ENCODE data around the gene CERS6. TPM values are rescaled to one million over a fixed set of nuclear protein-coding genes. Genes with fewer than 3 reads are reported as not detected.
"Not testable (repeated sequence)": the region's sequence is repeated elsewhere in the genome, so short reads cannot be mapped to it uniquely, and the experiment has no call there.

CERS6 gene
- total RNA-seq, 1 donor from 2014 or later = 58.6 TPM

DNA sequence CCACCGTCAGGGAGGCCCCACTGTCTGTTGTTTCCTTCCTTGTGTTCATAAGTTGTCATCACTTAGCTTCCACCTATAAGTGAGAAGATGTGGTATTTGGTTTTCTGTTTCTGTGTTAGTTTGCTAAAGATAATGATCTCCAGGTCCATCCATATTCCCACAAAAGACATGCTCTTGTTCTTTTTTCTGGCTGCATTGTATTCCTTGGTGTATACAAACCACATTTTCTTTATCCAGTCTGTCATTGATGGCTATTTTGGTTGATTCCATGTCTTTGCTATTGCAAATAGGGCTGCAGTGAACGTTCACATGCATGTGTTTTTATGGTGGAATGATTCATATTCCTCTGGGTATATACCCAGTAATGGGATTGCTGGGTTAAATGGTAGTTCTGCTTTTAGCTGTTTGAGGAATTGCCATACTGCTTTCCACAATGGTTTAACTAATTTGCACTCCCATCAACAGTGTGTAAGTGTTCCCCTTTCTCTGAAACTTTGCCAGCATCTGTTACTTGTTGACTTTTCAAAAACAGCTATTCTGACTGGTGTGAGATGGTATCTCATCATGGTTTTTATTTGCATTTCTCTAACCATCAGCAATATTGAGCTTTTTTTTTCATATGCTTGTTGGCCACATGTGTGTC, 189.7 kb downstream of the CERS6 start:
- intact Hi-C loops (cut with DNase I) = no loop called here
- DNase-seq (ENCODE audit: low spot score) = no peak

DNA sequence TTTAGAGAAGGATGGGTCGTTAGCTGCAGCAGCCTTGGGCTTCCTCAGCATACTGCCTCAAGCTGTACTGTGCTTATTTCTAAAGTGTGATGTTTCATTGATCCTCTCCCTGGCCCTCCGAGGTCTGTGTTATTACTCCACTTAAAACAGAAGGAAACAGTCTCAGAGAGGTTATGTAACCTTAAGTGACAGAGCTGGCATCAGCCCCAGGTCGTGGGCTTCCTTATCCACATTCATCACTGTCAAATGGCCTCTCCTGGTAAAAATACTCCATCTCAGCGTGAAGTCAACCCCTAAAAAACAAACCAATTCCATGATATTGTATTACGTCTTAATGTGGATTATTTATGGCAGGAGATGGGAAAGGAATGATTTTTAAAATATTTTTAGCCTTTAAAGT, 193.0 kb downstream of the CERS6 start:
- intact Hi-C loops (cut with DNase I) = no loop called here
- no peak for DNase-seq (ENCODE audit: low spot score)

DNA sequence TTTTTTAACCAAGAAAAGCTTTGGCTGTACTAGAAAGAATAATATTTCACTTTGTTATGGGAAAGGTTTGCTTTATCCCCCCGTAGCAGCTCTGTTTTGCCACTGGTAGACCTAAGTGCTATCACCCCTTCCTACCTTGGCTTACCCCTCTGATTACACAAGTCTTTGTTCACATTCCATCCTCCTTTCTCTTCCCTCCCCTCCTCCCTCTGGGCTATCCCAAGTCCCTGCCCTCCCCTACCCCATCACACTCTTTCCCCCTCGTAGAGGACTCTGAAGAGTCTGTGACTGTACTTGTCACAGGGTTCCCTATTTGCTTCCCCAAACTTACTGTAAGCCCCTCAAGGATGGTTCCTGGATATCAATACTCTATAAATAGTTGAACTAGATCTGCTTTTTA, 193.5 kb downstream of the CERS6 start:
- intact Hi-C loops (cut with DNase I) = no loop called here
- DNase-seq (ENCODE audit: low spot score) = no peak

DNA sequence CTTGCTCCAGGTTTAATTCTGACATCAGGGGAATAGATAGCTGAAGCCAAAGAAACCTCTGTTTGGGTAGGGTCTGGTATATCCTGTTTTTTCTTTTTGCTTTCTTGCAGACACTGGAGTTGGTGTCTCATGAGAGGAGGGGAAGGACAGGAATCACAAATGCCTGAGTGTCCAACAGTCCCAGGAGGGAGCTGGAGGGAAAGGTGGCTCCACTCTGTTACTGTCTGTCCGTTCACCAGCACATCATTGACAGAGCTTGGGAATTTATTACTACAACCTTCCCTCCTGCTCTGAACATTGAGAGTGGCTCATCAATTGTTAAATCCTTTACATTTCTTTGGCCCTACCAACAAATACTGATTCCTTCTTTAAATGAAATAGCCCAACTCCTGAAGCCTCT, 194.1 kb downstream of the CERS6 start:
- DNase-seq (ENCODE audit: low spot score) = no peak
- intact Hi-C loops (cut with DNase I) = no loop called here

DNA sequence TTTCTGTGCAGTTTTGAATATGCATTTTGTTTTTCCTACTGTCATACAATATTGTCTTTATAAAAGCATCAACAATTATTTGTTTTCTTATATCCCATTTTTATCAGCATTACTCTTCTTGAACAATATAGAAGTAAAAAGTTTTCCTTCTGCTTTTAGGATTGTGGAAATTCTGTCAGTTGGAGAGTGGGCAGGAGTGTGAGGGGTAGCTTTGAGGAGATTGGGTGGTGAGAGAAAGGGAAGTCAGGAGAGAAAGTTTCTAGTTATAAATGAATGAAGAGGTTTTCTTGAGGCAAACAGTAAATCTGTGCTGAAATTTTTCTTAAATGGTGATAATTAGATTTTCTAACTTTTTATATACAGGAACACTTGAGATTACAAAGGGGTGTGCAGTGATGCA, 194.7 kb downstream of the CERS6 start:
- no peak for DNase-seq (ENCODE audit: low spot score)
- intact Hi-C loops (cut with DNase I) = no loop called here

DNA sequence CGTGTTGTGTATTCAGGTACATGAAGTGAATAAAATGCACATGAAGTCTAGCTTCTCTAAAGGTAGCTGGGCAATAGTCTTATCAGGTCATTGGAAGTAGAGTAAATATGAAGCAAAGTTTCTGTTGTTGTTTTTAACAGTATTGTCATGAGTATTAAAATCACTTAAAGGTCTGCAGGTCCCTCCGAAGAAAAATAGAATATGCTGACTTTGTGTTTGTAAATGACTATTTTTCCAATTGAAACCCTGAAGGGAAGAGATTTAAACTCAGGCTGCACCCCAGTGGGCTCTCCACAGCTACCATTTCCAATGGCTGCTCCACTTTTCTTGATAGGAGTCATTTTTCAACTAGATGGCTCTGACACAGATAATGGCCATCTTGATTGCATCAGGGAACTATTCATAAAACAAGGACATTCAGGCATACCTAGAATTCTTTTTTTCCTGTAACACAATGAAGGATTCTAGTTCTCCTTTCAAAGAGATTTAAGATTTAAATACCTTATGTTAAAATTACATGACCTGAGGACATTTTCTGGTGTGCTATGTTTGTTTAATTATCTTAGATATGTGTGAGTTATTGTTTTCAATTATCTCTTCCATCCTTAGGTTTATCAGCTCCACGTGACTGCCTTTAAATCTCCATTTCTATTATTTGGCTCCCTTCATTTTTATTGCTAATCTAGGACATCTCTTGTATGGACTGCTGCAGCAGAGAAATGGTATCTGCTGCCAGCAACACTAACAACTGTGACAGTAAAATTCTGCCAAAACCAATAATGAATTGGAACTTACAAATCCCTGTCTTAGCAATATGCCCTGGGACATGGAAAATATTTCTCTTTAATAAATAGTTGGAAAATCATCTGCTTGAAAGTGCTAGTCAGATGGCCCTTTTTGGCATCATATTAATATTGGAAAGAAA, 197.2 kb downstream of the CERS6 start:
- no peak for DNase-seq (ENCODE audit: low spot score)
- intact Hi-C loops (cut with DNase I) = no loop called here

DNA sequence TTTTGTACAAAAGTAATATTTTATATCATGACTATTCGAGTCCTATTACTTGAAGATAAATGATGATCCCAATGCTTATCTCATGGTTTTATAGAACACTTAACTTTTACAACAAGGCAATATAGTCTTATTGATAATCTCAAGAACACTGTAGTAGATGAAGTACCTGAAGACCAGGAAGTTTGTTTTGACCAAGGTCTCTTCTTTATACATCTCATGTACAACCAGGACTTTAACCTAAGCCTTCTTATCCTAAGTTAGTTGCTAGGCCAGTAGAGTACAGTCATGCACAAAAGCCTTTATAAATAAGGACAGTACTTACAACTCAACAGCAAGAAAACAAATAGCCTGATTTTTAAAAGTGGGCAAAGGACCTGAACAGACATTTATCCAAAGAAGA, 198.6 kb downstream of the CERS6 start:
- DNase-seq (ENCODE audit: low spot score) = no peak
- intact Hi-C loops (cut with DNase I) = no loop called here

DNA sequence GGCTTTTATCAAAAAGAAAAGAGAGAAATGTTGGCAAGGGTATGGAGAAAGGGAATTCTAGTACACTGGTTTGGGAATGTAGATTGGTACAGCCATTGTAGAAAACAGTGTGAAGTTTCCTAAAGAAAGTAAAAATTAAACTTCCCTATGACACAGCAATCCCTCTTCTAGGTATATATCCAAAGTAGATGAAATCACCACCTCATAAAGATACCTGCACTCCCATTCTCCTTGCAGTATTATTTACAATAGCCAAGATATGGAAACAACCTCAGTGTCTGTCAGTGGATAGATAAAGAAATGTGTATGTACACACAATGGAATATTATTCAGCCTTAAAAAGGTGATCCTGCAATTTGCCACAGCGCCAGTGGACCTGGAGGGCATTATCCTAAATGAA, 199.1 kb downstream of the CERS6 start:
- intact Hi-C loops (cut with DNase I) = no loop called here
- no peak for DNase-seq (ENCODE audit: low spot score)

DNA sequence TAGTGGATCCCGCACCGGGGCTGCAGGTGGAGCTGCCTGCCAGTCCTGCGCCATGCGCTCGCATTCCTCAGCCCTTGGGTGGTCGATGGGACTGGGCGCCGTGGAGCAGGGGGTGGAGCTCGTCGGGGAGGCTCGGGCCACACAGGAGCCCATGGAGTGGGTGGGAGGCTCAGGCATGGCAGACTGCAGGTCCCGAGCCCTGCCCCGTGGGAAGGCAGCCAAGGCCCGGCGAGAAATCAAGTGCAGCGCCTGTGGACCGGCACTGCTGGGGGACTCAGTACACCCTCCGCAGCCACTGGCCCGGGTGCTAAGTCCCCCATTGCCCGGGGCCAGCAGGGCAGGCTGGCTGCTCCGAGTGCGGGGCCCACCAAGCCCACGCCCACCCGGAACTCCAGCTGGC, 201.3 kb downstream of the CERS6 start:
- DNase-seq (ENCODE audit: low spot score) = peak; percentile 67
- intact Hi-C loops (cut with DNase I) = not testable (repeated sequence)

DNA sequence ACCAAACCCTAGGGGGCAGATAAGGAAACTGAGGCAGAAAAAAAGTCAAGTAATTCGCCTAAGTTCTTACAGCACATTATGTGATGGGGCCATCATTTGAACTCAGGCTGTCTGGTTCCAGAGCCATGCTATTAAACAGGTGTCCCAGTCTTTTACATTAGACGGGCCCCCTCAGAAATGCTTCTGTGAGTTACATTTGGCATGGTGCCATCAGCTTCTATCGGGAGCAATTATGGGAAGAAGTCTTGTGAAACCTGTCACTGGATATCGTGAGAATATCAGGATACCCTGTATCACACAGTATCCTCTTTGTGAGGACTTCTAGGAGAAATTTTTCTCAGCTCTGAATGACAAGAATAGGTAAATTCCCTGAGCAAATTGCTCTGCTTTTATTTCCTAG, 202.6 kb downstream of the CERS6 start:
- intact Hi-C loops (cut with DNase I) = no loop called here
- no peak for DNase-seq (ENCODE audit: low spot score)

DNA sequence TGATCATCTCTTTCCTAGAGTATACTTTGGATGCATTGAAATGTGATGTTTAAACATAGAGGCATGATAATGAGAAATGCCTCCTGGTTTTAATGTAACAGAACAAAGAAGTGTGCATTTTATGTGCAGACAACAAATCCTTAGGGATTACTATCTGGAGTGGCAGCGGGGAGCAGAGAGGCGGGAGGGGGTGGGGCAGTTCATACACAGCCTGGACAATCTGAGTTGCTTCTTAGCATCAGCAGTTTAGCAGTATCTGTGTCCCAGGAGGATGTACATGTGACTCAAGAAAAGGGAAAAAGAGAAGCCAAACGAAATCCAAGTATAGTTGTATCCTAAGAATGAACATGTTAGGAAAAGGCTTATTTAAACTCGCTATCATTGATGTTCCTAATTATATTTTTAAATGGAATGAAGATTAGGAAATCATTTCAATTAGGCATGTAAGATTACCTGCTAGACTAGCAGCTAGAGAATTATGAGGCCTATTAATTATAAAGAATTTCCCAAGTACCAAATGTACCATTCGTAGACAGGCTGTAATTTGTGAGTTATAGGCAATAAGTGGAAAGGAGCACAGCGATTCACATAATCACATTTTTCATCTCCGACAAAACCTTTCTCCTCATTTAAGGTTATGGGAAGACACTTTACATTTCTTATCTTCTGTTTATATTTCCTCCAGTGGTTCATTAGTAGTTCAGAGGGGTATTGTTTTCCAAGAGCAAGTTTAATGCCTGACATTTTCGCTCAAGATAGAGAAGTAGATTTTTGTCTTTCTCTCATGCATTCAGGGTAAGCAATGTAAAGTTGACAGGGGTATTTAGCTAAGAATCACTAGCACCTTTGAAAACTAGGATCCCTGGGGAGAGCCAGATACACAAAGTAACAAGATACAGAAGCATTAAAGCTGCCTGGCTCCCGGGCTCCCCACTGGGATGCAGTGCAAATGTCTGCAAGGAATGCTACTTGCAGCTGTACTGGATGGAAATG, 205.1 kb downstream of the CERS6 start:
- intact Hi-C loops (cut with DNase I) = no loop called here
- DNase-seq (ENCODE audit: low spot score) = peak; percentile 65

DNA sequence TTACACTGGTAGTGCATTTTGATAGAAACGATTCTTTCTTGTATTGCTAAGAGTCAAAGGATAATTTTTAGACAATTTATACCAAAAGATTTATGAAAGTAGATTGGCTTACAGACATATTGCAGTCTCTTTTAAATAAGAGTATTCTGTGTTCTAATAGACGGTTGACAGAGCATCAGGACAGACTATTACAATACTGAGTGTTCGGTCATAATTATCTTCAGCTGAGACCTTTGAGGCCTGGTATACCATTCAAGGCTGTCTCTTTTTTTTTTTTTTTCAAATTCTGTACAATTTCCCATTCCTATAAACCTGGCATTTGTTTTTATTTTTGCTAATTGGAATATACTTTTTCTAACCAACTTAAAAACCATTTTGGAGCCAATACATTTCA, 205.8 kb downstream of the CERS6 start:
- intact Hi-C loops (cut with DNase I) = no loop called here
- DNase-seq (ENCODE audit: low spot score) = no peak

DNA sequence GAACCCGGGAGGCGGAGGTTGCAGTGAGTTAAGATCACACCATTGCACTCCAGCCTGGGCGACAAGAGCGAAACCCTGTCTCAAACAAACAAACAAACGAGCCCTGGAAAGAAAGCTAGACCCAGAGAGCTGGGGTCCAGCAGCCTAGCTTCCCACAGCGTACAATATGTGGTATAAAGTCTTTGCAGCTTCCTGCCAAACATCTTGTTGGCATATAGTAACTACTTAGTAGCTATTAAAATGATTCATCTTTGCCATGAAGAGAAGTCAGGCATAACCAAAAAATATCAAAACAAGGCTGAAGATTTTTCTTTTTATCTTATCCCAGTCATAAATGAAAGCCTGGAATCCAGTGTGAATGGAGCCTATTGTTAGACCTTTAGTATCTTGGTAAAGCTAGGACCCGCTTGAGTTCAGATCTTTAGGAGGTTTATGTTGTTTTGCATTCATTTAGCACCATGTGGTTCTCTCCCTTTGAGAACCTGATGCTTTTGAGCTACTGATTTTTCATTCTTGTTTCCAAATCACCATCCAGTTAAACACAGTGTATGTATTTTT, 206.7 kb downstream of the CERS6 start:
- intact Hi-C loops (cut with DNase I) = no loop called here
- DNase-seq (ENCODE audit: low spot score) = no peak

DNA sequence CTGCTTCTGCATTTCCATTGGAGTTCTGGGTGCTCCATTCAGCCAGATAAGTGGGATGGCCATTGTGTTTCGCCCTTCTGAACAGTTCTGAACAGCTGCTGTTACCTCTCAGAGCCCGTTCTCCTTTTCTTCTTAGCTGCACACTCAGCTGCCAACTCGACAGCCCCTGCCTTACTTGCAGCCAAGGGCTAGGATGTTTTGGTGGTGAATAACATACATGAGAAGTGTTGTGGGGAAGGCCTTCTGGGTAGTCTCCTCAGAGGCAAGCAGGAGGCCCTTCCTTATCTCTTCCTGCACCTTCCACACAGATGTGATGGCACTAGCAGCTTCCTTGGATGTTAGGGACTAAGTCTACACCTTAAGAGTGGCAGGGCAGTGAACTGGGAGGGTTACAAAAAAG, 207.9 kb downstream of the CERS6 start:
- no peak for DNase-seq (ENCODE audit: low spot score)
- intact Hi-C loops (cut with DNase I) = no loop called here

DNA sequence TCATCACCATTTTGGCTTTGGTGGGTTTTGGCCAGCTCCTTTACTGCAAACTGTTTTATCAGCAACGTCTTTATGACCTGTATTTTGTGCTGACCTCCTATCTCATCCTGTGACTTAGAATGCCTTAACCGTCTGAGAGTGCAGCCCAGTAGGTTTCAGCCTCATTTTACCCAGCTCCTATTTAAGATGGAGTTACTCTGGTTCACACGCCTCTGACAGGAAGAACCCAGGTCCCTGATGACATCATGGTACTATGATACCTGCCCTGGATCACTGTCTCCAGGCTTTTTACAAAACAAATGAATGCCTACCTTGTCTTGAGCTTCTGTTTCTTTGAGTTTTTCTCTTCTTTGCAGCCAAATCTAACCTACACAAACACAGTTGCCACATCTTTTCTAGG, 208.6 kb downstream of the CERS6 start:
- intact Hi-C loops (cut with DNase I); DNase-seq (ENCODE audit: low spot score): not testable (repeated sequence)

DNA sequence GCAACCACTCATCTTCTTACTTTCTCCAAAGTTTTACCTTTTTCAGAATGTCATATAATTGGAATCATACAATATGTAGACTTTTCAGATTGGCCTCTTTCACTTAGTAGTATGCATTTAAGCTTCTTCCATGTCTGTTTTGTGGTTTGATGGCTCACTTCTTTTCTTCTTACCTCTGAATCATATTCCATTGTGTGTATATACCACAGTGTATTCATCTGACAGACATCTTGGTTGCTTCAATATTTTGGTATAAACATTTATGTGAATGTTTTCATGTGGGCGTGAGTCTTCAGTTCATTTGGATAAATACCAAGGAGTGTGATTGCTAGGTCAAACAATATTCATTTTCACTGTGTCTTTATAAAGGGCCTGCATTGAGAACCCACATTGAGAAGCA, 210.3 kb downstream of the CERS6 start:
- intact Hi-C loops (cut with DNase I) = no loop called here
- DNase-seq (ENCODE audit: low spot score) = no peak

DNA sequence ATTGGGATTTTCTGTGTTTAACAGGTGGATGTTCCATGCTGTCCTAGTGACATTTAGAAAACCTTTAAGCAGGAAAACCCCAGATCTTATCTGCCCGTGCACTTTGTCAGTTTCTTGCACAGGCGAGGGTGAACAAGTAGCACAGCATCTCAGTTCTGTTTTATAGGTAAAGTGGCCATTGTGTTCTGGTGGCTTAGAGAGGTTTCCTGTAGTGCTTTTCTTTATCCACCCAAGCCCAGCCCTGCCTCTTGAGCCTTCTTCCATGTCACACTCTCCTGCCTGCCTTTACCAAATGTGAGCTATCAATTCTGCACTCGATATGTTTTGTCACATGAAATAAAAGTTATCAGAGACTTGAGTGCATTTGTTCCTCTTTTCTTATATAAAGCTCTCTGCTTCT, 211.1 kb downstream of the CERS6 start:
- intact Hi-C loops (cut with DNase I) = no loop called here

DNA sequence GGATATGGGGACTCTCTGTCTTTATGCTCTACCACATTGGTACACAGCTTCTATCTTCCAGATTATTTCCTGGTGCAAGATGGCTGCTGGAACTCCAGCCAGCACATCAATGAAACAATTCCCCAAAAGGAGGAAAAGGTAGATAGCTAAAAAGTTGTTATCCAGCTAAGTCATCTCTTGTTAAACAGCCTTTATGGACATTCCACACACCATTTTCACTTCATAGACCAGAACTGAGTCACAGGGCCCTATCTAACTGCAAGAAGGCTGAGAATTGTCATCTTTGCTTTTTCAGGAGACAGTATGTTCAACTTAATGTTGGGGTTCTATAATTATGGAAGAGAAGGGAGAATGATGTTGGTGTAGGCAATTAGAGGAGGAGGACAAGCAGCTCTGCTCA, 213.1 kb downstream of the CERS6 start:
- DNase-seq (ENCODE audit: low spot score) = no peak
- intact Hi-C loops (cut with DNase I) = no loop called here

More for the DNA sequence above, 211.1 kb downstream of the CERS6 start:
- no peak for DNase-seq (ENCODE audit: low spot score)

DNA sequence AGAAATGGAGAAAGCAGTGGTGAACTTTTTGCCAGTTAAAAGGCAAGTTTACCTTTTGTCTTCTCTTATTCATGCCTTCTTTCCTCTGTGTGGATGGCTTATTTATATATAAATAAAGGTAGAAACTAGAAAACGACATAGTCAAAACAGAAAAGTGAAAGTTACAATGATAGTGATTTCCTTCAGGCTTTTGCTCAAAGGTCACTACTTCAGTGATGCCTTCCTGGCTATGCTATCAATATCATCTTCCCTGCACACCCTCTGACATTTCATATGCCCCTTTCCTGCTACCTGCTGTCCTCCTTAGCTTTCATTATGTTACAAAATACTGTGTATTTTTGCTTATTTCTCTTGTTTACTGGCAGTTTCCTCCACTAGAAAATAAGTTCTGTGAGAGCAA, 214.4 kb downstream of the CERS6 start:
- intact Hi-C loops (cut with DNase I) = no loop called here
- DNase-seq (ENCODE audit: low spot score) = no peak

DNA sequence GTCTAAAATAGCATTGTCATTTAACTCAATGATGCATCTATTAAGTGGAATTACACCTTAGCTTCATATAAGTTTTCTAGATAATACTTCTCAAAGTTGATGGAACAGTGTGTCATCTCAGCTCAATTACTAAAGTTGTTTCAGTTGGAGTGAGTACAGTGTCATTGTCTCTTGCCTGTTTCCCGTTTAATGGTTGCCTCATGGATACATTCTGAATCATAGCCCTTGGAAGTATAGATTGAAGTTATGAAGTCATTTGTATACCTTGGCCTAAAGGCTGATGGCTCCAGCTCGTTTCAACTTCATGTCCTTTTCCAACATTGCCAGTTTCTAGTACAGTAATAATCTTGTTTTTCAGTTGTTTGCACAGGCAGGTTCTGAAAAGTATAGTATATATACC, 215.9 kb downstream of the CERS6 start:
- intact Hi-C loops (cut with DNase I) = no loop called here

More for the DNA sequence above, 215.9 kb downstream of the CERS6 start:
- DNase-seq (ENCODE audit: low spot score) = no peak

Data from cardiac septum (tissue), 1 donor.